Peyer's patch (tissue), 4 donors: ENCODE data around the gene RBP3. TPM values are rescaled to one million over a fixed set of nuclear protein-coding genes. Genes with fewer than 3 reads are reported as not detected.

Source experiments
- DNase-seq, 3 donors: peaks; one replicate each; pipeline ENCODE4 v3.0.0-alpha.2; 2017 to 2019
- H3K27ac ChIP-seq, 4 donors: fragments of 200-600 bp; sonication (generic); one replicate each; pipeline ENCODE4 v1.5.1; 2016 to 2019
- H3K27me3 ChIP-seq, 2 donors: fragments of 200-600 bp; sonication (generic); one replicate each; pipeline ENCODE4 v1.5.1; 2019
- H3K36me3 ChIP-seq, 3 donors: fragments of 200-600 bp; sonication (generic); one replicate each; pipeline ENCODE4 v1.5.1; 2016 to 2019
- H3K4me1 ChIP-seq, 4 donors: fragments of 200-600 bp; sonication (generic); one replicate each; pipeline ENCODE4 v1.5.1; 2016 to 2019
- H3K4me3 ChIP-seq, 4 donors: fragments of 200-600 bp; sonication (generic); 1 replicate in 3 of 4; 2 replicates in 1 of 4; pipeline ENCODE4 v1.5.1; 2016 to 2019; ENCODE audit warnings: mild to moderate bottlenecking in 1 of 4
- H3K9me3 ChIP-seq, 4 donors: fragments of 200-600 bp; sonication (generic); one replicate each; pipeline ENCODE4 v1.5.1; 2016 to 2019; ENCODE audit warnings: mild to moderate bottlenecking in 1 of 4
- POLR2A ChIP-seq, 2 donors: fragments of 450-650 bp; IDR thresholded peaks; one replicate each; pipeline ENCODE4 v1.5.1; 2017; ENCODE audit warnings: antibody characterized with exemption in 2 of 2, mild to moderate bottlenecking in 2 of 2, moderate library complexity in 2 of 2
- total RNA-seq, 4 donors: library from RNA; depleted of rRNA; stranded (reverse); fragments of >200 nt; gene quantifications; one replicate each; pipeline ENCODE4 v1.1.0, GENCODE V29; 2016
- TF ChIP-seq, protein P1 (sequence below), 6 experiments: fragments of 450-650 bp in 4 of 6; fragments of 200-600 bp in 2 of 6; sonication (generic) in 1 of 6; IDR thresholded peaks; one replicate each; pipeline ENCODE4 v1.5.1; 2017 to 2019; ENCODE audit warnings: antibody characterized with exemption in 6 of 6, mild to moderate bottlenecking in 3 of 6, moderate library complexity in 1 of 6

The RBP3 gene
- total RNA-seq, 4 donors from 2014 or later: not detected

- Histone ChIP-seq H3K27ac (peak overlapping the region in 2 of 4 donors; percentile 38 to 41), H3K36me3 (no peaks in the 10 kb centered on the region), H3K4me1 (peaks cover 0 to 16% (median 3%) of the 10 kb centered on the region in 4 donors), H3K27me3 (no peaks in the 10 kb centered on the region), H3K4me3 (no peak overlapping the region), H3K9me3 (no peaks in the 10 kb centered on the region)
- TF ChIP-seq, protein P1, sequence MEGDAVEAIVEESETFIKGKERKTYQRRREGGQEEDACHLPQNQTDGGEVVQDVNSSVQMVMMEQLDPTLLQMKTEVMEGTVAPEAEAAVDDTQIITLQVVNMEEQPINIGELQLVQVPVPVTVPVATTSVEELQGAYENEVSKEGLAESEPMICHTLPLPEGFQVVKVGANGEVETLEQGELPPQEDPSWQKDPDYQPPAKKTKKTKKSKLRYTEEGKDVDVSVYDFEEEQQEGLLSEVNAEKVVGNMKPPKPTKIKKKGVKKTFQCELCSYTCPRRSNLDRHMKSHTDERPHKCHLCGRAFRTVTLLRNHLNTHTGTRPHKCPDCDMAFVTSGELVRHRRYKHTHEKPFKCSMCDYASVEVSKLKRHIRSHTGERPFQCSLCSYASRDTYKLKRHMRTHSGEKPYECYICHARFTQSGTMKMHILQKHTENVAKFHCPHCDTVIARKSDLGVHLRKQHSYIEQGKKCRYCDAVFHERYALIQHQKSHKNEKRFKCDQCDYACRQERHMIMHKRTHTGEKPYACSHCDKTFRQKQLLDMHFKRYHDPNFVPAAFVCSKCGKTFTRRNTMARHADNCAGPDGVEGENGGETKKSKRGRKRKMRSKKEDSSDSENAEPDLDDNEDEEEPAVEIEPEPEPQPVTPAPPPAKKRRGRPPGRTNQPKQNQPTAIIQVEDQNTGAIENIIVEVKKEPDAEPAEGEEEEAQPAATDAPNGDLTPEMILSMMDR (IDR thresholded peaks at IDR 0.05): no peak
- no peak for TF ChIP-seq POLR2A (IDR thresholded peaks at IDR 0.05)
- peak in 2 of 3 donors; percentile 7 to 32 for DNase-seq
Observed at GRCh38 chr10:47362199-47362598, 14.0 kb downstream of the RBP3 start.

DNA sequence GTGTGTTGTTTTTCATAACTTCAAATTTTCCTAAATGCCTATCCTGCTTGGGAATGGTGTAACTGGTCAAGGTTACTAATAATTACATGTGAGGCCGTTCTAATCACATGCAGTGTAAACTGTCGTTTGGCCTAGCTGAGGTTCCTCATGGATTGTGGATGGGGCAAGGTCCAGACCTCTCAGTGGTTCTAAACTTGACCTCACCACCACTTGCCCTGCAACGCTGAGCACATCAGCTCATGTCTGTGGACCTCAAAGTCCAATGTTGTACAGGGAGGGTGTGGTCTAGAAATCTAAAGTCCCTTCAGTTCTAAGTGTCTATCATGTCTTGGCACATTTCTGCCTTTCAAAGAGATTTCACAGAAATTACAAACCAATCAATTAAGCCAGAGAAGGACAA, 15.6 kb downstream of the RBP3 start:
- Histone ChIP-seq H3K4me1 (peaks cover 0 to 16% (median 3%) of the 10 kb centered on the region in 4 donors), H3K9me3 (no peaks in the 10 kb centered on the region), H3K27ac (peak overlapping the region in 2 of 4 donors; percentile 41 to 73), H3K27me3 (no peaks in the 10 kb centered on the region), H3K36me3 (no peaks in the 10 kb centered on the region), H3K4me3 (no peak overlapping the region)
- TF ChIP-seq POLR2A (IDR thresholded peaks at IDR 0.05): no peak
- TF ChIP-seq, protein P1 (IDR thresholded peaks at IDR 0.05): no peak
- DNase-seq: peak in 1 of 3 donors; percentile 82

GRCh38 chr10:47364366-47364765, 16.2 kb downstream of the RBP3 start:
- peaks cover 0 to 16% (median 3%) of the 10 kb centered on the region in 4 donors for H3K4me1 ChIP-seq
- H3K36me3 ChIP-seq: no peaks in the 10 kb centered on the region
- H3K27me3 ChIP-seq: no peaks in the 10 kb centered on the region
- DNase-seq: no peak
- no peak overlapping the region for H3K4me3 ChIP-seq
- peak overlapping the region in 2 of 4 donors; percentile 35 to 73 for H3K27ac ChIP-seq
- TF ChIP-seq, protein P1 (IDR thresholded peaks at IDR 0.05): no peak
- TF ChIP-seq POLR2A (IDR thresholded peaks at IDR 0.05): no peak
- no peaks in the 10 kb centered on the region for H3K9me3 ChIP-seq

GRCh38 chr10:47364911-47365310, 16.7 kb downstream of the RBP3 start:
- peak overlapping the region in 1 of 4 donors; percentile 73 for H3K27ac ChIP-seq
- no peak overlapping the region for H3K4me3 ChIP-seq
- no peak for TF ChIP-seq POLR2A (IDR thresholded peaks at IDR 0.05)
- TF ChIP-seq, protein P1 (IDR thresholded peaks at IDR 0.05): no peak
- peak in 1 of 3 donors; percentile 34 for DNase-seq
- H3K36me3 ChIP-seq: no peaks in the 10 kb centered on the region
- H3K27me3 ChIP-seq: no peaks in the 10 kb centered on the region
- peaks cover 0 to 16% (median 3%) of the 10 kb centered on the region in 4 donors for H3K4me1 ChIP-seq
- H3K9me3 ChIP-seq: no peaks in the 10 kb centered on the region

DNA sequence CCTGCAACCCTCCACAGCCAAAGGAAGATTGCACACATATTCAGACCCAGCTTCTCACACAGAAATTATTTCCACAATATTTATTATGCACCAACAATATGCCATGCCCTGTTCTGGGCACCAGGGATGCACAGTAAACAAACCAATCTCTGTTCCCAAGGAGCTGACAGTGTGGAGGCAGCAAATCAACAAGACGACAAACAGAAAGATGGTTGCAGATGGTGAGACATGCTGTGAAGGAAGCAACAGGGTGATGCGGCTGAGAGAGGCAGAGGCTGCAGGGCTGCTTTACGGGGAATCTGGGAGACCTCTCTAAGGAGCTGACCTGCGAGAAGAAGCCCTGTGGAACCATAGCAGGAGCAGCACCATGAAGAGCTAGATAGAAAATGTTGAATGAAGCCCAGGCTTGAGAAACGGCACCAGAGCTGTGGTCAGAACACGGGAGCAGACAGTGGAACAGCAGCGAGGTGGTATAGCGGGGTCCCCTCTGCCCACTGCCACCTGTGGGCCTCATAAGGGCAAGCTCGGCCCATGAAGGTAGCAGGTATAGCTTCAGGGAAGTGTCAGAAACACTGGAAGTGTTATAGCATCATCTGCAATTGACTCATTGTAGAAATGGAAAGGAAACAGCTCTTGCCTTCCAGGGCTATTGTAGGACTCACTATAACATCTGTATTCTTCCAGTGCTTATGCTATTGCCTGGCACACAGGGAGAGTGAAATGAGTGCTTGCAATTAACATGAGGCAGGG, 17.4 kb downstream of the RBP3 start:
- no peaks in the 10 kb centered on the region for H3K9me3 ChIP-seq
- H3K4me1 ChIP-seq: peaks cover 0 to 16% (median 3%) of the 10 kb centered on the region in 4 donors
- DNase-seq: peak in 1 of 3 donors; percentile 34
- no peak for TF ChIP-seq POLR2A (IDR thresholded peaks at IDR 0.05)
- TF ChIP-seq, protein P1 (IDR thresholded peaks at IDR 0.05): no peak
- no peaks in the 10 kb centered on the region for H3K27me3 ChIP-seq
- no peak overlapping the region for H3K4me3 ChIP-seq
- no peaks in the 10 kb centered on the region for H3K36me3 ChIP-seq
- H3K27ac ChIP-seq: no peak overlapping the region
